A204.1 (cell line): ENCODE measurements around the gene ARHGEF1.
"Not testable (repeated sequence)": the region's sequence is repeated elsewhere in the genome, so short reads cannot be mapped to it uniquely, and the experiment has no call there.

Experiments used
- FAIRE-seq: peaks from 2 replicates; lab custom pipeline; 2012; peaks lifted over from hg19 to GRCh38; lab: Jason Lieb, UNC

ARHGEF1 gene

DNA sequence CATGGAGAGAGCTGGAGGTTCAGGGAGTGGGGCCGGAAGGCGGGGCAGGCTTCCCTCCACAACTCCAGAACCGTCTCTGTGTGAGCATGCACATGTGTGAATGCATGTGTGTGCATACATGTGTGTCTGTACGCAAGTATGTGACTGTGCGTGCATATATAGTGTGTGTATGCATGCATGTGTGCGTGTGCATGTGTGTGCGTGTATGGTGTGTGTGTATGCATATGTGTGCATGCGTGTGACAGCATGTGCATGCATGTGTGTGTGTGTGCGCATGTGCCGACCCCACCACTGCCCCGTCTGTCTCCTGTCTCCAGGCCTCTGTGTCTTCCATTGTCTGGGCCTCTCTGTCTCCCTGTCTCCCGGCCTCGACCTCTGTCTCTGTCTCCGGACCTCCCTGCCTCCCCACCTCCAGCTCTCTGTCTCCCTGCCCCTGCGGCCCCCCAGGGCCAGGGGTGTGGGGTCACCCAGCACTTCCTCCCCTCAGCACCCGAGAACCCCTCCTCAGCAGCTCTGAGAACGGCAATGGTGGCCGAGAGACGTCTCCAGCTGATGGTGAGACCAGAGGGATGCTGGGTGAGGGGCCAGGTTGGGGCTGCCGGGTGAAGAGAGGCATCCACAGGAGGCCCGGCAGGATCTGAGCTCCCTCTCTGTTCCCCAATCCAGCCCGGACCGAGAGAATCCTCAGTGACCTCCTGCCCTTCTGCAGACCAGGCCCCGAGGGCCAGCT is 22.5 kb downstream of the ARHGEF1 start:
- no peak for FAIRE-seq

DNA sequence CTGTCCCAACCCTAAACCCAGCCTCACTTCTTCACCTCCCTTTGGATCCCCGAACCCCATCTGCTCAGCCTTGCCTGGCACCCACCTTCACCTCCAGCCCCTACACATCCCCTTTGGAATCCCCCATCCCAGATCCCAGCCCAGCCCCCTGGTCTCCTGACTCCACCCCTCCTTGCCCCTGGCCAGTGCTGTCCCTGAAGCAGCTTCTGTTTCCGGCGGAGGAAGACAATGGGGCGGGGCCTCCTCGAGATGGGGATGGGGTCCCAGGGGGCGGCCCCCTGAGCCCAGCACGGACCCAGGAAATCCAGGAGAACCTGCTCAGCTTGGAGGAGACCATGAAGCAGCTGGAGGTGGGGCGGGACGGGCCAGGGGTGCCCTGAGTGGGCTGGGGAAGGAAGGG is 23.3 kb downstream of the ARHGEF1 start:
- FAIRE-seq = no peak

DNA sequence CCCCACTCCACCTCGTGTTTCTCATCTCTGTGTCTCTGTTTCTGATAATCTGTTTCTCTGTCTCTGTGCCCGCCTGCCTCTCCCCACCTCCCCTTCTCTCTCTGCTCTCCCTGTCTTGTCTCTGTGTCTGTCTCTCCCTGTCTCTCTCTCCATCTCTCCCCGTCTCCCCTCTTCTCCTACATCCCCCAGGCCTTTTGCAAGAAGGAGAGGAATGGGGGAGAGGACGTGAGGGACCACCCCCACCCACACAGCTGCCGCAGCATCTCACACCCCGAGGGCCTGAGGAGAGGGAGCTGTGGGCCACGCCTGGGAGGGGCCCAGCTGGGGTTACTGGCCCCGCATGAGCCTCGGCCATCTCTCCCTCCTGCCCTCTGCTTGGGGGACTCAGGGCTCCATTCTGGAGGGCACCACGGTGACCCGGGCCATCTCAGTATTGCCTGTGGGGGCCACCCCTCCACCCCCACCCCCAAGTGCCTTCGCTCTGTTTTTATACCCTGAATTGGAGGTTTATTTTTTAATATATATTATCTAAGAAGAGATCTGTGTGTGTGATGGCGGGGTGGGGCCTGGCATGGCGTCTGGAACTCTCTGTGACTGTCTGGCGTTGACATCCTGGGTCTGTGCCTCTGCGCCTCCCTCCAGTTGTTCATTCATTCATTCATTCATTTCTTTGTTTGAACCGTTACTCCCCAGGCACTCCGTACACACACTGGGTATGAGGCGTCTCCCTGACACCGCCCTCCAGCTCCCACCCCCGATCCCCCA is 24.1 kb downstream of the ARHGEF1 start:
- FAIRE-seq = no peak

DNA sequence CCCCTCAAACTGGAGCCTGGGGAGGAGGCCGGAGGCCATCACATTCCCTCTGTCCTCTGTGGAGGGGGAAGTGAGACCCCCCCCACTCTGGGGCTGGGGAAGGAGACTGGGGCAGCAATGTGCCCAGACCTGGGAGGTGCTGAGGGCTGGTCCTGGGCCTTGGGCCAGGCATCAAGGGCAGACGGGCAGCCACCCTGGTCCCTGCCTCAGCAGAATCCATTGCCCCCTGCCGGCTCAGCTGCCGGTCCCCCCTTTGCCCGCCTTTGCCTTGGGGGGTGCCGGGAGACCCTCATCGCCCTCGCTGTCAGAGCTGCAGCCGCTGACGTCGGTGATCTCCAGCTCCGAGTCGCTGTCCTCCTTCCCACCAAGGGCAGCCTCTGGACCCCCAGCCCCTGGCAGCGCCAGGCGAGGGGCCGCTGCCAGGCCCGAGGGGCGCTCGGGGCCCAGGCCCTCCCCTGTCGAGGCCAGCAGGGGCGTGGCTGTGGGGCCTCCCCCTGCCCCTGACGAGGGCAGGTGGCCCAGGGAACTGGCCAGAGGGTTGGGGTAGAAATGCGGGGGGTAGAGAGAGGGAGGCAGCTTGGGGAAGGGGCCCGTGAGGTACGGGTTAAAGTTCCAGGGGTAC is 25.1 kb downstream of the ARHGEF1 start:
- no peak for FAIRE-seq

DNA sequence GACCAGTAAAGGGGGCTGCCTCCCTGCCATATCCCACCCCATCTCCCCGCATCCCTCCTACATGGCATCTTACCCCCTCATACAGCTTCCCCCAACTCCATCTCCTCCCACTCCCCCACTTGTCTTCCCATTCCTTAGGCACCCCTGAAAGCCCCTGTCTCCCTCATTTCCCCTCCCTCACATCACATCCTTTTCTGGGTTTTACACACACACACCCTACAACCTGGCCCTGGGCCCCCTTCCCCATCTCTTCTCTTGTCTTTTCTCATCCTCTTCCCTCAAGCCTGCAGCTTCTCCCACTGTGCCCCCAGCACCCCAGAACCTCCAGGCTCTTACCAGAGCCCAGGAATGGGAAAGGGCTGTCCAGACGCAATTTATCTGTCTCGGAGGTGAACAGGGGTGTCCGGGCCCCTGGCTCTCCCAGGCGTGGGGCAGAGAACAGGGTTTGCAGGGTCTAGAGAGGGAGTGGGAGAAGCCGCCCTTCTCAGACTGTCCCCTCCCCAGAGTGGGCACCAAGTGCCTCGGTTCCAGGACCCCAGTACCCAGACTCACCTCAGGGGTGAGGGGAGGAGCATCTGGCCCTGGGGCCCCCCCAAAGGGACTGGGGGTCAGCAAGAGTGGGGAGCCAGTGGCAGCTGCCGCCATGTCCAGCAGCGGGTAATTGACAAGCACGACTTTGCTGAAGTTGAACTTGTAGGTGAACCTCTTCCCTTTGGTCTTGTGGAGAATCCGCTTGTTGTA is 25.9 kb downstream of the ARHGEF1 start:
- FAIRE-seq = no peak

DNA sequence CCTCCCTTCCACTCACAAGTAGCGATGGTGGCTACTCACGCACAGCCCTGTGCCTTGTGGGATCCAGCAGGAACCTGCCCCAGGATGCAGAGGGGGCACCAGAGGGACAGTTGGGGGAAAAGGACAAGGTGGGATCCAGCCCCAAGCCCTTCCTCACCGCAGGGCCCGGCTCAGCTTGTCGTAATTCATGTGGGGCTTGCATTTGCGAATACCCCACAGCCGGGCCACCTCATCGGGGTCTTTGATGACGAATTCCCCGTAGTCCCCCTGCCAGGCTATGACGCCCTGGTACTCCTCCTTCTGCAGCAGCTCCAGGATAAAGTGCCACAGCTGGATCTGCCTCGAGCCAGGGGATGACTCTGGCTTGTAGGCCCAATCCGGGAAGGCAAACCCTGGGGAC is 26.7 kb downstream of the ARHGEF1 start:
- no peak for FAIRE-seq

DNA sequence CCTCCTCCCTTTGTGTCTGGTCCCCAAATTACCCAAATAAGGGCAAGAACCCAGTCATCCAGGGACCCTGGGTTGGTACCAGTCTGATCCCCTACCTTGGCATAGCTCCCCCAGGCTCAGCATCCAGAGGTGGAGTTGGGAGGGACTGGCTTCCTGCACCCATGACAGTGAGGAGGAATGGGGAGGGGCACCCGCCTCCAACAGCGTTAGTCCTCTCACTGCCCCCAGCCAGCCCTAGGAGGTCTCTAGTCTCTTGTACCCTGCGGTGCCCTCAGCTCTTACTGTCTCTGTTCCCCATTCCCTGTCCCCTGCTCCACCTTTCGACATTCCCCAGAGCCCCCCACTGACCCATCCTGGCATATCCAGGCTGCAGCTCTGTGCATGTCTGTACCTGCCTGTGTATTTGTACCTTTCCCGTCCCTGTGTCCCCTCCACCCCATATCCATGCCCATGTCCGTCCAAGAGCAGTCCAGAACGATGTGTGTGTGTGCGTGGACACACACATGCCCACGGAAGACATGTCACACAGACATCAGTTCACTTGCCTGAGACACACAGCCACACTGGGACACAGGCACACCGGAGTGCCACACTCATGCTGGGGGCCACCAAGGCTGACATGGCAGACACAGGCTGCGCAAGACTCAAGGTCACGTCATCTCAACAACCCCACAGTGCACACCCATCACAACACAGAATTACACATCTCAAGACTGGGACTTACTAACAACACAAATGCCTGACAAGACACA is 27.4 kb downstream of the ARHGEF1 start:
- no peak for FAIRE-seq

DNA sequence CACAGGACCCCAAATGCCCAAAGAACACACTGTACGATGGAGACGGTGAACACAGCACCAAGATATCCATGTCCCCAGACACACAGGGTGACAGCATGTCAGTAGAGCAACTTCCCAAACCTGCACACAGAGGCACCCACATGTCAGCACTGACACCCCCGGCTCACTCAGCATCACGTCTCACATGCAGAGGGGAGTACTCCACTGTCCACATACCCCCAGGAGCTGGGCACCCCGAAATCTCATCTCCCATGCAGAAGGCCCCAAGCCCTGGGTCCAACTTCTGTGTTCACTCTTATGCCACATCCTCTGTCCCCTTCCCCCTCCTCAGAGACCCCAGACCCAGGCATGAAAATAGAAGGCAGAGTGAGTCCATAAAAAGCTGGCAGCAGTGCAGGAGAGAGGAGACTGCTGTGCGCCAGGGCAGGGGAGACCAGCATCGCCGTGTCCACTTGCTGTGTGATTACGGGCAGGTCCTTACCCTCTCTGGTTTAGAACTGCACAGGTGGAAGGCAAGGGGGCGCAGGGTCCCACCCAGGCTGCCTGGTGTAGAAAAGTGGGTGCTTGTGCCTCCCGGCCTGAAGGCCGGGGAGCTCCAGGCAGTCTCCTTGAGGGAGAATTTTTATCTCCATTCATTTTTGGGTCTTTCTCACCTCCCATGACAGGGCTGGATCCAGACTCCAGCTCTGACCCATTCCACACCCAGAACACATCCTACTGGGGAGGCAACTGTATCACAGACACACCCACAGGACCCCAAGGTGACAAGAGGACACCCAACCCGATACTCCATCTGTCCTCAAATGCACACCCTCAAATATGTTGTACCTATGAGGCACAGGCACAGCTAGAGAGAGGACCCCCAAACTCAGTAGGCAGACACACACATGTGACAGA is 28.3 kb downstream of the ARHGEF1 start:
- FAIRE-seq = no peak

DNA sequence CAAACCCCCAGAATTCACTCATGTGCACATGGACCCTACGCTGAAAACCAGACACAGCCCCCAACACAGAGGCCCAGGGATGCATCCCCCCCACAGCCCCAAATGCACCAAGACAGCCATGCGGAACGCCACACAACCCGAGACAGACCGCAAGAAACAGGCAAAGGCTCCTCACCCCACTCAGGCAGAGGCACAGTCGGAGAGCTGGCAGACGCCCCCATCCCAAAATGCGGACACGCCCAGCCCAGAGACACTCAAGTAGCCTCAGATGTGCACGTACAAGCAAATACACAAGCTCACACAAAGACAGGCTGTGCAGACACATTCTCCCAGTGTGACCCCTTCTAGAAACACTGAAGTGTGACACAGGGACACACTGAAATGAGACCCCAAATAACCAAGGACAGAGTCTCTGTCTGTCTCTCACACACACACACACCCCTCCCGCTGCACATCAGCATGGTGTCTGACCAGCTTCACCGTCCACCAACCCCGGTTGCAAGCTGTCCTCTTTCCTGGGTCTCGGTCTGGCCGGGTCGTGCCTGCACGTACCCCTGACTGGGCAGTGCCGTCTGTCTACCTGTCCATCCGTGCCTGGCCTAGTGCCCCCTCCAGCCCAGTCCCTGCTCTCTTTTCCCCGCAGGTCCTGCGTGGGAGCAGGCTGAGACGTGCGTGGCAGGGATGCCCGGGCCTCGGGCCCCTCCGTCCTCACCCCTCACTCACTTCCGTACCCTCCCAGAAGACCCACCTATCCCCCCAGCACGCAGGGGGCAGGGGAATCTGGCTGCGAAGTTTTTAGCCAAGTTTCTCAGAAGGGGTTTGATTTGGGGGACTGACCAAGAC is 29.1 kb downstream of the ARHGEF1 start:
- FAIRE-seq = no peak

DNA sequence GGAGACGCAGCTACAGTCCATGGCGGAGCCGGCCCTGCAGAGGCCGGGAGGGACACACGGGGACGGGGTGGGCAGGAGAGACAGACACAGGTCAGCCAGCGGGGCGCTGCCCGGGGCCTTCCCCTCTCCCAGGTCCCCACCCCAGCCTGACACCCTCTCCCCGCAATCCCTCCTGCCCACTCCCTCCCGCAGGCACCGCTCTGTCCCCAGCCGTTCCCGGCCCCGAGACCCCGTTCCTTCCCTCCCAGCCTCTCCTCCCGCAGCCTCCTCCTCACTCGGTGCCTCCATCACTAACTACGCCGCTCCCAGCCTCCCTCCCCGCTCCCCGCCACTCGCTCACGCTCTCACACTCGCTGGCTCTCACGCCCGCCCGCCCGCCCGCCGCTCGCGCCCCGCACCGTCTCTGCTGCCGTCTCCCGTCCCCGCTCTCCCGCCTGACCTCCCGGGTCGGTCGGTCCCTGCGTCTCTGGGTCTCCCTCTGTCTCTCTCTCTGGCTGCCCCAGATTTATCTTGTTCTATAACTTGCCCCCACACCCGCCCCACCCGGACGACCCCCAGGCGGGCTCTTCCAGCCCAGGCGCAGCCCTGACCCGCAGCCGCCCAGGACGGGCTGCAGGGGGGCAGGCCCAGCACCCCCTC is 30.0 kb downstream of the ARHGEF1 start:
- FAIRE-seq = no peak

DNA sequence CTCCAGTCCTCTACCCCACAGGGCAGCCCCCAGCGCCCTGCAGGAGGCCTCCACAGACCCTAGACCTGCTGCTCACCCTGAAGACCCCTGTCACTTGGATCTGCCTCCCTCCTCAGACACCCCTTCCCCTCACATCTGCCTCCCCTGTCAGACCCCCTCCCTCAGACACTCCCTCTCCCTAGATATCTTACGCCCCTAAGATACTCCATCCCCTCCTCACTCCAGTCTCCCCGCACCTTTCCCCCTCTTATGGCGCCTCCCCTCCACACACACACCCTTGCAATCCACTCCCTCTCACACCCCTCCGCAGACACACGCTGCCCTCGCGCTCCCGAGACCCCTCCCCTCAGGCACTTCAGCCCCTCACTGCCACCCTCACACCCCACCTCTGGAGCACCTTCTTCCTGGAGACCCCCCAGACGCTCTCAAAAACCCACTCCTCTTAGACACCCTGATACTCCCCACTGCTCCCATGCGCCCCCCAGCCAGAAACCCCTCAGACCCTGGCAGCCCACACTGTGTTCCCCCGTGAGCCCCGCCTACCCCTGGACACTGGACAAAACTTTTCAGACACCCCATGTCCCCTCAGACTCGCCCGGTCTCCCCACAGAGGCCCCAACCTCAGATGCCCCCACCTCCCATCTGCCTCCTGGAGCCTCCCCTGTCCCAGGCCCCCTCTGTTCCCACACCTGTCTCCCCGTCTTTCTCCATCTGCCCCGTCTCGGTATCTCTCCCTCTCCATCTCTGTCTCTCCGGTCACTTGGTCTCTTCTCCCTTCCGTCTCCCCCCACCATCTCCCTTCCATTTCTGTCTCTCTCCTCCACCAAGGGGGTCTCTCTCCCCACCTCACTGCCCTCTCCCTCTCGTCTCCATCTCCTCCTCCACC is 30.8 kb downstream of the ARHGEF1 start:
- FAIRE-seq = no peak

DNA sequence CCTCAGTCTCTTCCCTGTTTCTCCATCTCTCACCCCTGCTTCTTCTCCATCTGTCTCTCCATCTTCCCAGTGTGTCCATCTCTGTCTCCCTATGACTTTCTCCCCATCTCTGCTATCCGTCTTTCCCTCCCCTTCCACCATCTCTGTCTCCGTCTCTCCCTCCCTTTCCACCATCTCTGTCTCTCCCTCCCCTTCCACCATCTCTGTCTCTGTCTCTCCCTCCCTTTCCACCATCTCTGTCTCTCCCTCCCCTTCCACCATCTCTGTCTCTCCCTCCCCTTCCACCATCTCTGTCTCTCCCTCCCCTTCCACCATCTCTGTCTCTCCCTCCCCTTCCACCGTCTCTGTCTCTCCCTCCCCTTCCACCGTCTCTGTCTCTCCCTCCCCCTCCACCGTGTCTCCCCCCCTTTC is 31.4 kb downstream of the ARHGEF1 start:
- not testable (repeated sequence) for FAIRE-seq

DNA sequence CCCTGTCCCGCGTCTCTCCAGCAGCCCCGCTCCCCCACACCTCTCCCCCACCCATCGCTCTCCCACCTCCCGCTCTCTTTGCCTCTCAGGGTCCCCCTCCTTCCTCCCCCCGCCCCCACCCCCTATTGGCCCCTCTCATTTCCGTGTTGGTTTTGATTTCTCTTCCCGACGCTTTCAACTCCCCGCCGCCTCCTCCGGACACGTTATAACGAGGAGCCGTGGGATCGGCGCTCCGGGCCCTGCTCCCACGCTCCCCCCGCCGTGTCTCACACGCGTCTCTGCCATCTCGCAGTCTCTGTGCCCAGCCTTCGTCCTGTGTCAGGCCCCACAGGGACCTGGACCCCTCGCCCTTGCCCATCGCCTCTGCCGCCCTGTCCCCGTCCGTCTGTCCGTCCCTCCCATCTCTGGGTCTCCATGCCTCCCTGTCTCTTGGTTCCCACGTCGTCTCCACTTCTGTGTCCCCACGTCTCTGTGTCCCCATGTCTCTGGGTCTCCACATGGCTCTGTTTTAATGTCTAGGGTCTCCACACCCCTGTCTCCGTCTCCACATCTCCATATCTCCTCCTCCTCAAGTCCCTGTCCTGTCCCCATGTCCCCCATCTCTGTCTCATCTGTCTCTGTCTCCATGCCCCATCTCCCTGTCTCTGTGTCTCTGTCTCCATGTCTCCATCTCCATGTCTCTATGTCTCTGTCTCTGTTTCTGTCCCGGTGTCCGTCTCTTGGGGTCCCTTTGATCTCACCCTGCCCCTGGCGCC is 32.2 kb downstream of the ARHGEF1 start:
- FAIRE-seq = no peak

DNA sequence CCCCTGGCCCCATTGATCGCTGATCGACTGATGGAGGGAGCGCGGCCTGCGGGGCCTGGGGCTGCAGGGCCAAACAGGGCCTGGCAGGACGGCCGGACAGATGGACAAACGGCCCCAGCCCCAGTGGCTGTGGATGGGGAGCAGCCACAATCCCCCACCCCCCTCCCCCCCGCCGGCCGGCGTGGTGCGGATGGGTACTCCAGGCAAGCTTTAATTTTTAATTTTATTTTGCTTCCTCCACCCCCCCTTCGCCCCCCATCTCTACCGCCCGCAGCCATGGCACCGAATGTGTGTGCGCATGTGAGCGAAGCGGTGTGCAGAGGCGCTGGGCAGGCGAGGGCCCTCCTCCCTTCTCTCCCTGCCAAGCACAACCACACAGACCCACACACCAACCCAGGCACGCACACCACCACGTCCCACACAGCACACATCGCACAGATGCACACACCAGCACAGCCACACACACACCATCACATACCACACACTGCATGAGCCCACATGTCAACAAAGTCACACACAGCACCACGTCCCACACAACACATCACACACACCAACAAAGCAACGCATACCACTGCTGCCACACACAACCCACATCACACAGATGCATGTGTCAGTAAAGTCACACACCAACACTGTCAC is 32.9 kb downstream of the ARHGEF1 start:
- FAIRE-seq = no peak

DNA sequence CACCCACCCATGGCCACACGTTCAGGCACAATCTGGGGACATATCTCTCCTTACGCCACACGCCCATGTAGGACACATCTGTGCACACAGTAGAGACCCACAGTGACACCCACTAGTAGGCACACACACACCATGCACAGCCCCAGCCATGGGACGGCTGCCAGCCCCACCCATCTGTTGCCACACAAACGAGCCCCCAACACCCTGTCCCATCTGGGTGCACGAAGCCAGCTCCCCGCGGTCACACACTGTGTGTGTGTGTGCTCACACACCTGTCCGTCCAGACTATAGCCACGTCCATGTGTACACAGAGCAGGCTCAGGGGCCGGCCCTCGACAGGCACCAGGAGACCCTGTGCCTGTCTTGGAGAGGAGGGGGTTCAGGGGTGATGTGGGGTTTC is 34.7 kb downstream of the ARHGEF1 start:
- FAIRE-seq = no peak

DNA sequence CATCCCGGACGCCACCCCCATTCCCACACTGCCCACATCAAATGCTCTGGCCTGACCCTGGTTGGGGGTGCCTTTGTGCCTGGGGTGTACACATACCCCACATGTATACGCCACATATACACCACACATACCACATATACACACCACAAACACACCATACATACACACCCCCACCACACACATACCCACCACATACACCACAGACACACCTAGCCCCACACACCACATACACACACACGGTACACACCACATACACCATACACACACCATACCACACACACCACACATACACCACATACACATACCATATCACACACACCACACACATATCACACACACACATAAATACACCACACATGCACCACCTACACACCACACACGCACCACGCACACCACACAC is 35.1 kb downstream of the ARHGEF1 start:
- FAIRE-seq = no peak

DNA sequence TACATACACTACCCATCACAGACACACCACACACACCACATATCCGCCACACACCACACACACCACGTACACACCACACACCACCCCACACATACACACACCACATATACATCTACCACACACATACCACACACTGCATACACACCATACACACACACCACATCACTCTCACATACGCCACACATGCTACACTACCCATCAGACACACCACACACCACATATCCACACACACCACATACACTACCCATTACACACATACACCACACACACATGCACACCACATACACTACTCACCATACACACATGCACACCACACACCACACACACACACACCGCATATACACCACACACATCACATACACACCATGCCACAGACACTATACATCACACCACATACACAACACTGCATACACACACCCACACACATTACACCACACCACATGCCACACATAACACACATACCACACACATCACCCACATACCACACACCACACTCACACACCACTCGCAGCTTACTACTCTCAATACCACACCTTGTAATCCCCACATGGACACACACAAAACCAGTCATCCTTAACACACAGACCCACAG is 35.8 kb downstream of the ARHGEF1 start:
- FAIRE-seq = no peak
